Activated gamma-delta T cell treated with anti-CD3 and anti-CD28 coated beads, Interleukin-2, amount 50 U/mL, for 16 hours (primary cell): ENCODE measurements around the gene LILRB4.
"Not testable (repeated sequence)": the region's sequence is repeated elsewhere in the genome, so short reads cannot be mapped to it uniquely, and the experiment has no call there.

Experiments
- DNase-seq: peaks from one replicate; pipeline ENCODE4 v3.0.0-alpha.2; 2020; ENCODE audit warnings: low read depth

LILRB4 gene

GRCh38 chr19:54650108-54650655, 12.6 kb upstream of the LILRB4 start:
- no peak for DNase-seq

GRCh38 chr19:54653181-54653809, 9.5 kb upstream of the LILRB4 start:
- no peak for DNase-seq

GRCh38 chr19:54654447-54655321, 8.1 kb upstream of the LILRB4 start:
- no peak for DNase-seq

GRCh38 chr19:54659300-54659699, 3.5 kb upstream of the LILRB4 start:
- no peak for DNase-seq

- no peak for DNase-seq
Observed at GRCh38 chr19:54660306-54660705, 2.5 kb upstream of the LILRB4 start.

GRCh38 chr19:54660964-54661363, 1.8 kb upstream of the LILRB4 start:
- DNase-seq: no peak

- DNase-seq: no peak
Observed at GRCh38 chr19:54661846-54662481, 821 bp upstream of the LILRB4 start.

GRCh38 chr19:54665530-54665929, 2.7 kb downstream of the LILRB4 start:
- DNase-seq: no peak

GRCh38 chr19:54667217-54667616, 4.4 kb downstream of the LILRB4 start:
- DNase-seq: no peak

GRCh38 chr19:54668353-54668752, 5.6 kb downstream of the LILRB4 start:
- DNase-seq: no peak

- DNase-seq: no peak
Observed at GRCh38 chr19:54670576-54671357, 8.0 kb downstream of the LILRB4 start.

GRCh38 chr19:54673222-54673621, 10.4 kb downstream of the LILRB4 start:
- DNase-seq: no peak

- no peak for DNase-seq
Observed at GRCh38 chr19:54674021-54674617, 11.3 kb downstream of the LILRB4 start.

- DNase-seq: not testable (repeated sequence)
Observed at GRCh38 chr19:54676210-54676834, 13.5 kb downstream of the LILRB4 start.

GRCh38 chr19:54677217-54677616, 14.4 kb downstream of the LILRB4 start:
- no peak for DNase-seq

GRCh38 chr19:54681596-54681995, 18.8 kb downstream of the LILRB4 start:
- DNase-seq: not testable (repeated sequence)

GRCh38 chr19:54682306-54682856, 19.6 kb downstream of the LILRB4 start:
- no peak for DNase-seq

- no peak for DNase-seq
Observed at GRCh38 chr19:54684527-54684926, 21.7 kb downstream of the LILRB4 start.

- DNase-seq: no peak
Observed at GRCh38 chr19:54691582-54692297, 29.0 kb downstream of the LILRB4 start.

- DNase-seq: no peak
Observed at GRCh38 chr19:54692298-54692615, 29.5 kb downstream of the LILRB4 start.
